Cardiac septum (tissue), 1 donor: ENCODE measurements around the gene EPHA6. TPM values are rescaled to one million over a fixed set of nuclear protein-coding genes. Genes with fewer than 3 reads are reported as not detected.

ENCODE experiments used
- DNase-seq: peaks from one replicate; pipeline ENCODE4 v3.0.0-alpha.2; 2020; ENCODE audit warnings: low spot score
- intact Hi-C: fragments of 100-400 bp; cut with DNase I; formaldehyde crosslinking; loops from one replicate; pipeline ENCODE4 v1.14.0; 2022
- total RNA-seq: library from RNA; stranded (reverse); fragmentation: NEBNext Ultra II Directional; extraction: Animal tissue kit (Norgen Biotek cat#: 25700); gene quantifications from one replicate; pipeline ENCODE4 v1.2.1, GENCODE V29; 2021
- donor health status: DM: no; HTN: no; CAD: no.

EPHA6 gene
- total RNA-seq, 1 donor from 2014 or later = 0.24 TPM

GRCh38 chr3:97719156-97719821 lies 904.9 kb downstream of the EPHA6 start:
- intact Hi-C loops = no loop called here
- DNase-seq = no peak

- DNase-seq = no peak
- intact Hi-C loops = loop anchor here (5.0 kb wide), 1 partner anchor 858 kb away; no protein-coding TSS in a partner anchor
Measured at GRCh38 chr3:97720417-97720816, 906.0 kb downstream of the EPHA6 start.

DNA sequence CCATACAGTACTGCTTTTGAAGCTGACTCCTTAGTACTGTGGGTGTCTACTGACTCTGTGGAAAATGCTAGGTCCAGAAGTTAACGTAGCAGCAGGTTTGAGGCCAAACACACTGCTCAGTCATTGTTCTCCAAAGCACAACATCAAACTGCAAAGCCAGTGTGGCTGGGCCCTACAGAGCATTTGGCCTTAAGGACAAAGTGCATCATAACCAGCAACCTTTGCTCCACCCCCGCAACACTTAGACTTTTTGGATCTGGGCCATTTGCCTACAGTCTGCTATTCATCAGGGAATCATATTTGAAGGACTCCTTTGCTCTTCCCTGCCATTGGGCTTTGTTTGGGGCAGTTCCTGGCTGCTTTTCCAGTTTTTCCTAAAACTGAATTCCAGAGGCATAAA lies 907.1 kb downstream of the EPHA6 start:
- intact Hi-C loops = loop anchor here (5.0 kb wide), 1 partner anchor 859 kb away; no protein-coding TSS in a partner anchor
- no peak for DNase-seq

DNA sequence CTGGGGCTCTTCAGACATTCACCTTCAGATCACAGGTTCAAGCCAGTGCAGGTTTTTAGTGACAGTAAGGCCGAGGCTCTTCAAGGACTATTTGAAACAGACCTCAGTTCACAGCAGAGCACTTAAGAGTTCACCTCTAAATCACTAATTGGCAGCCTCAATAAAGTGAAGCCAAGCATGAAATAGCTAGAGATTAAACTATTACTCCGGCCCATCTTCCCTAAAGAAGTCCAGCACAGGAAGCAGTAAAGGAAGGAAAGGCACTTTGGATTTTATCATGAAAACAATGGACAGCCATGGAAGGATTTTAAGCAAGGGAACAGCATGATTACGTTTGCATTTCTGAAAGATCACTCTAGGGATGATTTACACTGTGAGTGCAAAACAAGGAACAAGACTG lies 922.5 kb downstream of the EPHA6 start:
- DNase-seq = no peak
- intact Hi-C loops = no loop called here

DNA sequence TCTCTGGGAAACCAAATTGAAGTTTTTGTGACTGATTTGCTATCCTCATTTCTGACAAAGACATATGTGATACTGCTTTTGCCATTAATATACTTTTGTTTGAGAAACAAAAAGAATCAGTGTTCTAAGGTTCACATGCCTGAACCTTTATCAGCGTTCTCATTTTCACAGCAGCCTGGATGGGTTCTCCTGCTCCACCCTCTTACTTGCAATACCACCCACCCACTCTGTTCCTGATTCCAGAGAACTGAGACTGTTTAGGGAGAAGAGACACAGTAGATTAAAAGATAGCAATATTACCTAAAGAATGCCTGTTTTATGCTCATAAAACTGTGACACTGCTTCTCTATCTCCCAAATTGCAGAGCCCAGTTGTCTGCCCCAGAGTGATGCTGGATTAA lies 924.4 kb downstream of the EPHA6 start:
- intact Hi-C loops = no loop called here

DNA sequence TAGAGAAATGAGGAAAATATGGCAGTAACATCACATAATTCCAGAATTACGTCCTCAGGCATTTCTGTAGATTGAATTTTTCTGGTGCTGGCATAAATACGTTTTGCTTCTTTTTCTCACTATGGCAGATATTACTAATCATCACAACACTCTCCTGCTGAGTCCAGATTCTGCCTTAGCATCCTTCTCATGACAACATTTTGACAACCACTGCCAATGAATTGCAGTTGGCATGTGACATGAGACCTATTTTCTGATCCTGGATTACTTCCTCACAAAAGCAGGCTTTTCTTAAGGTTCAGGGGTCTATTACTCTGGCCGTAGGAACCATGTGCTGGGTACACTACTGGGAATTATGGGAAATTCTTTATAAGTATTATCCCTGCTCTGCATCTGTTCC lies 927.6 kb downstream of the EPHA6 start:
- intact Hi-C loops = no loop called here

More for the DNA sequence above, 924.4 kb downstream of the EPHA6 start:
- no peak for DNase-seq

DNA sequence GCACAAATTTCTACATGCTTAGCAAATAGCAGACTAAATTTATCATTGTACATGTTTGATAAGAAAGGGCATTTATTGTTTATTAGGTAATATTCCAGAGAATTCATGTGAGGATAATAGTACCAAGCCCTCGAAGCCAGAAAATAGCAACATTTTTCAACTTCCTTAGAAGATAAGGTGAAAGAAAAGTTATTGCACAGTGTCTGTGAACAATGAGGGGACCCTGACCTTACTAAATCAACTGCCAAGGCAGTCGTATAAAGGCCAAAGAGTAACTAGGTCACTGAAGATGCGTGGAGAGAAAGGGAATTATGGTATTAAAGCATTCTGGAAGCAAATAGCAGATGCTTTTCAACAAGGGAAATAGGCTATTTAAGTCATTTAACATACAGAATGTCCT lies 929.9 kb downstream of the EPHA6 start:
- intact Hi-C loops = no loop called here

More for the DNA sequence above, 927.6 kb downstream of the EPHA6 start:
- no peak for DNase-seq

DNA sequence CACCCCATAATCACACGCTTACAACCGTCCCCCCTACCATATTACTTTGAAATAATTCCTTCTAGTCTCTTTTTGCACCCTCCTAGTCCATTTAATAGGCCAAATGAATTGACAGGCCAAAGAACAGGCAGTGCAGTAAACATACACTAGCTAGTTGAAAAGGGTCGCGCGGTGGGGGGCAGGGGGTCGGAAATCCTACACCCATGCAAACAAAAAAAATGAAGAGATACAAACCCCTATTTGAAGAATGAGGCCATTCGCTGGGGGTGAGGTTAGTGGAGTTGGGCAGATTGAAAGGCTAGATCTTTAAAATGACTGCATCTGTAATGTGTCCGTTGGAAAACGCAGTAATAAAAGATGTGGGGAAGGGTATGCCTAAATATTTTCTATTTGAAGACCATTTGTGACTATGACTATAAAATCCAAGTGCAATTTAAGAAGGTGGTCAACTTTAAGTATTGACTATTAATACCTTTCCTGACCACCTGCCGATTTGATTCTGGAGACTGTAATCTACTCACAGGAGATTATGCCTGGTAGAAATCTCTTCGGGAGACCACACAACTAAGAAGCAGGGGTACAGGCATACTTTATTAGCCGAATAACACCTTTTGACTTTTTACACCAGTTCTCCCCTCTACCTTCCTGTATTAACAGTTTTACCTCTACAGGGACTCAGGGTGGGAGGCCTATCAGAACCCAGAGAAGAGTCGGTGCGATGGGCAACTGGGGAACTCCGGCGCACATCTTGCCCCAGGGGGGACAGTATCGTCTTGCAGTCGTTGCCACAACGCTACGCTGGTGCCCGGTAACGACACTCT lies 949.4 kb downstream of the EPHA6 start:
- DNase-seq = no peak
- intact Hi-C loops = loop anchor here (5.0 to 10.0 kb wide), 2 partner anchors 59 to 761 kb away; partner anchors contain the start of genes CLDND1 and CRYBG3

More for the DNA sequence above, 929.9 kb downstream of the EPHA6 start:
- no peak for DNase-seq

DNA sequence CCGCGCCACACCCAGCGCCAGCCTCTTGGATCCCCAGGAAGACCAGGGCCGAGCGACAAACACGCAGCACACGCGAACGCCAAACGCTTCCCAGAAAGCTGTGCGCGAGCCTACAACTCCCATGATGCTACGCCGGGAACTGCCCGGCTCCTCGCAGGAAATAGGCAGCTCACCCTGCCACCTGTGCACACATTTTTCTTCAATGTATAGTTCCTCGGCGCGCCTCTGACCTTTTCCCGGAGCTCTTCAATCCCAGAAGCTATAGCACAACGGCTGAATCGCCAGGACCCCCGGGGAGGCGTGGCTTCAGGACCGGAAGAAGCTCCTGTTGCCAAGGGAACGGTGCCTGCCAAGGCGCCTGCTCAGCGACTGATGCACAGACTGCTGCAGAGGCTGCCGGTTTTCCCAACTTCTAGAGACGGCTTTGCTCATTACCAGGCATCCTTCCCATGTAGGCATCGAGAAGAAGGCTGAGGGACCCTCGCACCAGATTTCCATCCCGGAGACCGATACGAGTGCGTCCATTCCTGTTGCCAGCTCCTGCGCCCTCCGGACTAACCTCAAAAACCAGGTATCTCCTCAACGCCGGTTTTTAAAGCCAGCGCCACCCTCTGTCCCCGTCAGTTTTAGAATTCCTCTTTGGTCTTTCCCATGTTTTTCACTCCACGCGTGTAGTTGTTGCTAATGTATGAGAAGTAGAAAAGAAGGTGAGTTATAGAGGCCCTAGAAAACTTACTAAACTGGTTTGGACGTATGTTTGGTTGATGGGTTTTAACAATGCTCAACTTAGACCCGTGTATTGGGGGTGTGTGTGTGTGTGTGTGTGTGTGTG lies 950.2 kb downstream of the EPHA6 start, which contains the start of gene ARL6:
Gene ARL6, plus strand, starts transcription at position 352 of the 832 bp plus-strand sequence. CDS start 3,350 bp downstream, outside the sequence.
- intact Hi-C loops = loop anchor here (5.0 to 10.0 kb wide), 2 partner anchors 58 to 760 kb away; partner anchors contain the start of genes CLDND1 and CRYBG3

DNA sequence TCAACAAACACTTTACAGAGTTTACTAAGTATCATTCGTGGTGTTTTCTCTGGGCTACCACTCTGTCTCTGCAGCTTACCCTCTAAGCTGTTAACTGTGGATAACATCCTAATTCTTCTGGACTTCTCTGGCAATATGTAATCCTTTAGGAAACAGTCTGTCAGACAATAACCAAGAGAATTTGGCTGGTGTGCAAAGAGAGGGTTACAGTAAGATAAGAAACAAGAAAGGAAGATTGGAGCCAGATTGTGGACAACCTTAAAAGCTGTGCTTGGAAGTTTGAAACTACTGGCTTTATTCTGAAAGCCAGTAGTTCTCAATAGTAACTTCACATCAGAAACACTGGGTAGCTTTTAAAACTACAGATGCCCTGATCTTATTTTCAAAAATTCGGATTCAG lies 950.9 kb downstream of the EPHA6 start:
- intact Hi-C loops = loop anchor here (10.0 kb wide), 1 partner anchor 759 kb away; the partner anchor contains the start of gene CLDND1
- DNase-seq = no peak

More for the DNA sequence above, 950.2 kb downstream of the EPHA6 start, which contains the start of gene ARL6:
- peak; percentile 92 for DNase-seq

DNA sequence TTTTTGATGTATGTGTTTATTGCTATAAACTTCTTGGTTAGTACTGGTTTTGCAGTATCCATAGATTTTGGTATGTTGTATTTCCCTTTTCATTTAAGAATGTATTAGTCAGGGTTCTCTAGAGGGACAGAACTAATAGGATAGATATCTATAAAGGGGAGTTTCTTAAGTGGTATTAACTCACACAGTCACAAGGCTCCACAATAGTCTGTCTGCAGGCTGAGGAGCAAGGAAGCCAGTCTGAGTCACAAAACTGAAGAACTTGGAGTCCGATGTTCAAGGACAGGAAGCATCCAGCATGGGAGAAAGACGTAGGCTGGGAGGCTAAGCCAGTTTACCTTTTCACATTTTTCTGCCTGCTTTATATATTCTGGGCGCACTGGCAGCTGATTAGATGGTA lies 958.5 kb downstream of the EPHA6 start:
- DNase-seq = no peak

DNA sequence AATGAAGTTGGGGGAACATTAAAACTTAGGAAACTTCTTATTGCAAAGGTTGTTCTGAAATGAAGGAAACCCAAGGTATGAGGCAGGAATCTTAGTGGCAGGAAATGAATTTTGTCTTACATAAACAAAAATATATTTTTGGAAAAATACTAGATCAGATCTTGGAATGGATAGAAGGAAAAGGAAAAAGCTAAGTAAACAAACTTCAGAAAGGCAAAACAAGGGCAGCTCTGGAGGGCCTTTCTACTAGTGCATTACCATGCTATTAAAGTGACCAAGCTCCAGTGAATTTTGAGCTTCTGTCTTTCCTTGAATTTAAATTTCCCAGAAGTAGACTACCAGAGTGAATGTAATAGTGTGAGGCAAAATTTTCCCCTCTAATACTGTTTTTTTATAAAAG lies 963.8 kb downstream of the EPHA6 start:
- intact Hi-C loops = no loop called here
- DNase-seq = no peak

More for the DNA sequence above, 958.5 kb downstream of the EPHA6 start:
- intact Hi-C loops = no loop called here

DNA sequence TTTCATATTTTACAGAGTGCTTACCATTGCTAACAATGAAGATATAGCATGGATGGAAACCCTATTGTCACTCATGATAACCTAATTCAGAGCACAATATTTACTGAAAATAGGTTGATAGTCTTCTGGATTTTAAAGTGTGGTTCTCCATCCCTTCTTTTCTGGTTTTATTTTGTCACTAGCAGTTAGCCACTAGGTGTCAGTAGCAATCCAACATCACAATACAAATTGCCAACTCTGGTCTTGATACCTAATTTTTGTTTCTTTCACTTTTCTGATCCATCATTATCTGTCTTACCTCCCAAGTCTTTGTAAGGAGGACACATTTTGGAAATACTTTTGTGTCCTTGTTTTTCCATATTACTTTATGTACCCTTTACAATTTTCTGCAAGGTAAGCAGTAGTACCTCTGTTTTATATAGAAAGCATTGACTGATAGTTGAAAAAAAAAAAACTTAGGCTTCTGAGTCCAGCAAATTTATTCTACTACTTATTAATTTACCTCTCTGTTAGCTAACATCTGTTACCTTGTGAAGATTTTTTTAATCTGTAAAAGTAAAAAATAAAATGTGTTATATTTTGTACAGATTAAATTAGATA lies 979.1 kb downstream of the EPHA6 start:
- intact Hi-C loops = loop anchor here (1.0 to 5.0 kb wide), 2 partner anchors 184 to 230 kb away; no protein-coding TSS in a partner anchor
- no peak for DNase-seq

GRCh38 chr3:97795951-97796350 lies 981.6 kb downstream of the EPHA6 start:
- intact Hi-C loops = no loop called here
- no peak for DNase-seq
